ENCODE measurements around the gene APPL2. TPM values are rescaled to one million over a fixed set of nuclear protein-coding genes. Genes with fewer than 3 reads are reported as not detected.

APPL2 gene
- 10 to 100 TPM; 22.6 to 25.5 TPM for total RNA-seq

- ATAC-seq: peak; percentile 85
- Mint-ChIP-seq H3K9me3 (ENCODE audit: low read depth) (no peaks in the 10 kb centered on the region), H3K36me3 (peaks cover 1% of the 10 kb centered on the region), H3K4me1 (peaks cover 30% of the 10 kb centered on the region), H3K4me3 (peak within 1 kb of the TSS; percentile 88), H3K27me3 (peaks cover 2% of the 10 kb centered on the region), H3K27ac (peak within 1 kb of the TSS; percentile 85)
- CTCF ChIA-PET: interaction anchor here (0.6 to 1.8 kb wide), 7 partner anchors 10 to 147 kb away, joined by 3 to 6 read pairs (median 5); no protein-coding TSS in a partner anchor
- peak; percentile 82 for DNase-seq
These were observed at the start of gene APPL2 for GRCh38 chr12:105235732-105236476. Gene APPL2 (minus strand): TSS chr12:105236174. CDS start chr12:105236012, 162 bp downstream.

- Mint-ChIP-seq H3K27me3 (peaks cover 27% of the 10 kb centered on the region), H3K9me3 (ENCODE audit: low read depth) (no peaks in the 10 kb centered on the region), H3K27ac (no peak overlapping the region), H3K36me3 (peaks cover 10% of the 10 kb centered on the region), H3K4me3 (no peak overlapping the region), H3K4me1 (no peaks in the 10 kb centered on the region)
- CTCF ChIA-PET: no interaction called here
- ATAC-seq (no peak), DNase-seq (no peak)
These were observed 49.4 kb upstream of the APPL2 start for GRCh38 chr12:105285378-105285777.

GRCh38 chr12:105281694-105282049, 45.7 kb upstream of the APPL2 start:
- CTCF ChIA-PET: interaction anchor here (1.1 kb wide), 1 partner anchor 102 kb away, joined by 3 read pairs; no protein-coding TSS in a partner anchor
- no peaks in the 10 kb centered on the region for H3K9me3 Mint-ChIP-seq (ENCODE audit: low read depth)
- H3K27ac Mint-ChIP-seq: no peak overlapping the region
- H3K4me1 Mint-ChIP-seq: peaks cover 3% of the 10 kb centered on the region
- H3K27me3 Mint-ChIP-seq: peaks cover 24% of the 10 kb centered on the region
- ATAC-seq (no peak), DNase-seq (no peak)
- H3K4me3 Mint-ChIP-seq: no peak overlapping the region
- H3K36me3 Mint-ChIP-seq: peaks cover 9% of the 10 kb centered on the region

- no peak overlapping the region for H3K27ac Mint-ChIP-seq
- H3K27me3 Mint-ChIP-seq: peaks cover 19% of the 10 kb centered on the region
- H3K4me3 Mint-ChIP-seq: no peak overlapping the region
- no peak for DNase-seq
- peaks cover 8% of the 10 kb centered on the region for H3K36me3 Mint-ChIP-seq
- peaks cover 7% of the 10 kb centered on the region for H3K4me1 Mint-ChIP-seq
- ATAC-seq: no peak
- no peaks in the 10 kb centered on the region for H3K9me3 Mint-ChIP-seq (ENCODE audit: low read depth)
- CTCF ChIA-PET: interaction anchor here (1.1 kb wide), 1 partner anchor 103 kb away, joined by 3 read pairs; no protein-coding TSS in a partner anchor
These were observed 45.2 kb upstream of the APPL2 start for GRCh38 chr12:105280966-105281693.

- Mint-ChIP-seq H3K4me3 (no peak overlapping the region), H3K4me1 (peaks cover 7% of the 10 kb centered on the region), H3K27ac (no peak overlapping the region), H3K27me3 (peaks cover 9% of the 10 kb centered on the region), H3K9me3 (ENCODE audit: low read depth) (no peaks in the 10 kb centered on the region), H3K36me3 (peaks cover 3% of the 10 kb centered on the region)
- DNase-seq (peak; percentile 72), ATAC-seq (peak; percentile 86)
- CTCF ChIA-PET: interaction anchor here (0.7 to 1.0 kb wide), 5 partner anchors 9 to 40 kb away, joined by 3 to 4 read pairs (median 3); no protein-coding TSS in a partner anchor
These were observed 43.6 kb upstream of the APPL2 start for GRCh38 chr12:105279460-105280056.

- Mint-ChIP-seq H3K36me3 (peaks cover 2% of the 10 kb centered on the region), H3K27me3 (peaks cover 3% of the 10 kb centered on the region), H3K4me3 (no peak overlapping the region), H3K9me3 (ENCODE audit: low read depth) (no peaks in the 10 kb centered on the region), H3K27ac (no peak overlapping the region), H3K4me1 (peaks cover 7% of the 10 kb centered on the region)
- DNase-seq (no peak), ATAC-seq (no peak)
- CTCF ChIA-PET: no interaction called here
These were observed 42.2 kb upstream of the APPL2 start for GRCh38 chr12:105278043-105278697.

GRCh38 chr12:105275997-105276733, 40.2 kb upstream of the APPL2 start:
- CTCF ChIA-PET: interaction anchor here (1.8 kb wide), 1 partner anchor 88 kb away, joined by 3 read pairs; no protein-coding TSS in a partner anchor
- Mint-ChIP-seq H3K36me3 (peaks cover 2% of the 10 kb centered on the region), H3K4me3 (no peak overlapping the region), H3K27me3 (peaks cover 4% of the 10 kb centered on the region), H3K4me1 (peaks cover 7% of the 10 kb centered on the region), H3K27ac (no peak overlapping the region), H3K9me3 (ENCODE audit: low read depth) (no peaks in the 10 kb centered on the region)
- ATAC-seq (no peak), DNase-seq (no peak)

GRCh38 chr12:105274571-105274970, 38.6 kb upstream of the APPL2 start:
- CTCF ChIA-PET: no interaction called here
- DNase-seq (no peak), ATAC-seq (no peak)
- Mint-ChIP-seq H3K27me3 (peaks cover 5% of the 10 kb centered on the region), H3K27ac (no peak overlapping the region), H3K4me3 (no peak overlapping the region), H3K4me1 (peaks cover 6% of the 10 kb centered on the region), H3K36me3 (peaks cover 2% of the 10 kb centered on the region), H3K9me3 (ENCODE audit: low read depth) (no peaks in the 10 kb centered on the region)

- CTCF ChIA-PET: no interaction called here
- H3K36me3 Mint-ChIP-seq: peaks cover 2% of the 10 kb centered on the region
- H3K27me3 Mint-ChIP-seq: peaks cover 5% of the 10 kb centered on the region
- H3K4me3 Mint-ChIP-seq: no peak overlapping the region
- H3K9me3 Mint-ChIP-seq (ENCODE audit: low read depth): no peaks in the 10 kb centered on the region
- ATAC-seq (no peak), DNase-seq (no peak)
- H3K27ac Mint-ChIP-seq: no peak overlapping the region
- peaks cover 4% of the 10 kb centered on the region for H3K4me1 Mint-ChIP-seq
These were observed 37.6 kb upstream of the APPL2 start for GRCh38 chr12:105273601-105274000.

- Mint-ChIP-seq H3K27ac (no peak overlapping the region), H3K27me3 (peaks cover 5% of the 10 kb centered on the region), H3K9me3 (ENCODE audit: low read depth) (no peaks in the 10 kb centered on the region), H3K36me3 (peaks cover 2% of the 10 kb centered on the region), H3K4me3 (no peak overlapping the region), H3K4me1 (peaks cover 4% of the 10 kb centered on the region)
- DNase-seq: no peak
- no peak for ATAC-seq
- CTCF ChIA-PET: no interaction called here
These were observed 36.9 kb upstream of the APPL2 start for GRCh38 chr12:105272814-105273416.

- peaks cover 5% of the 10 kb centered on the region for H3K27me3 Mint-ChIP-seq
- H3K9me3 Mint-ChIP-seq (ENCODE audit: low read depth): no peaks in the 10 kb centered on the region
- CTCF ChIA-PET: no interaction called here
- no peak overlapping the region for H3K4me3 Mint-ChIP-seq
- no peak for DNase-seq
- peaks cover 2% of the 10 kb centered on the region for H3K36me3 Mint-ChIP-seq
- ATAC-seq: no peak
- H3K27ac Mint-ChIP-seq: no peak overlapping the region
- peaks cover 4% of the 10 kb centered on the region for H3K4me1 Mint-ChIP-seq
These were observed 36.2 kb upstream of the APPL2 start for GRCh38 chr12:105272152-105272551.

- Mint-ChIP-seq H3K27ac (no peak overlapping the region), H3K9me3 (ENCODE audit: low read depth) (no peaks in the 10 kb centered on the region), H3K27me3 (peaks cover 5% of the 10 kb centered on the region), H3K4me3 (no peak overlapping the region), H3K4me1 (peaks cover 2% of the 10 kb centered on the region), H3K36me3 (peaks cover 2% of the 10 kb centered on the region)
- ATAC-seq: no peak
- DNase-seq: no peak
- CTCF ChIA-PET: no interaction called here
These were observed 35.4 kb upstream of the APPL2 start for GRCh38 chr12:105271364-105271763.

Measured in activated CD8-positive, alpha-beta memory T cell treated with anti-CD3 and anti-CD28 coated beads, Interleukin-2, amount 10 ng/mL, durations not matched to agents 7 days and 5 days (primary cell).